Measurements from ENCODE around the gene HTRA2.

DNA sequence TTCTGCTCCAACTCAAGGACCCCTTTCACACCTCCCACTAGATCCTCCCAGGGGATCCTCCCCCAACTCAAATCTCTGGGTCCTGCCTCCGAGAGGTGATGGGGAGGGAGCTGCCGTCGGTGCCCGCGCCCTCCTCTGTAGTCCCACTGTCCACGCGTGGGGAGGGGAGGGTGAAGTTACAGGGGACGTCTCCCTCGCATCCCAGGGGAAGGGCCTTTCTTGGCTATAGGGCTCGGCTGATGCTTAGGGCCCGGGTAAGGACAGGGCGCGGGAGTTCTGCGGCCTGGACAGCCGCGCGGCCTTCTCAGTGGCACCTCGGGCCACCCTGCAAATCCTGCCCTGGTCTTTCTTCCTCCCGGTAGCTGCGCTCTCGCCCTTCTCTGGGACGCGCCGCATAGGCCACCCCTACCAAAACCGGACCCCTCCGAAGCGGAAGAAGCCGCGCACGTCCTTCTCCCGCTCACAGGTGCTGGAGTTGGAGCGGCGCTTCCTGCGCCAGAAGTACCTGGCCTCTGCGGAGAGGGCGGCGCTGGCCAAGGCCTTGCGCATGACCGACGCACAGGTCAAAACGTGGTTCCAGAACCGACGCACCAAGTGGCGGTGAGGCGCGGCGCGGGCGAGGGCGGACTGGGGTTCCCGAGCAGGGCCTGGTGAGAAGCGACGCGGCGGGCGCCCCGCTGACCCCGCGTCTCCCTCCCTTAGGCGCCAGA, 14.3 kb upstream of the HTRA2 start:
- TF ChIP-seq SUZ12 (IDR thresholded peaks at IDR 0.05; ENCODE audit: extremely low read depth, insufficient read depth, insufficient read length) (no peak), YY1 (IDR thresholded peaks at IDR 0.05; ENCODE audit: insufficient read depth, insufficient read length) (no peak), ZNF274 (IDR thresholded peaks at IDR 0.05; ENCODE audit: low read depth, low read length) (no peak)

Measured in NT2/D1 (cell line).